ENCODE results near the gene GAB2.

GRCh38 chr11:78266451-78266850 is 151.2 kb downstream of the GAB2 start:
- TF ChIP-seq RAD21 (IDR thresholded peaks at IDR 0.05; ENCODE audit: insufficient read depth, low read depth, low read length) = no peak
- no peak for TF ChIP-seq ZNF274 (IDR thresholded peaks at IDR 0.05; ENCODE audit: insufficient read depth, insufficient read length)
- no peak for TF ChIP-seq SIN3A (IDR thresholded peaks at IDR 0.05; ENCODE audit: low read depth, low read length)
- TF ChIP-seq, protein P1, sequence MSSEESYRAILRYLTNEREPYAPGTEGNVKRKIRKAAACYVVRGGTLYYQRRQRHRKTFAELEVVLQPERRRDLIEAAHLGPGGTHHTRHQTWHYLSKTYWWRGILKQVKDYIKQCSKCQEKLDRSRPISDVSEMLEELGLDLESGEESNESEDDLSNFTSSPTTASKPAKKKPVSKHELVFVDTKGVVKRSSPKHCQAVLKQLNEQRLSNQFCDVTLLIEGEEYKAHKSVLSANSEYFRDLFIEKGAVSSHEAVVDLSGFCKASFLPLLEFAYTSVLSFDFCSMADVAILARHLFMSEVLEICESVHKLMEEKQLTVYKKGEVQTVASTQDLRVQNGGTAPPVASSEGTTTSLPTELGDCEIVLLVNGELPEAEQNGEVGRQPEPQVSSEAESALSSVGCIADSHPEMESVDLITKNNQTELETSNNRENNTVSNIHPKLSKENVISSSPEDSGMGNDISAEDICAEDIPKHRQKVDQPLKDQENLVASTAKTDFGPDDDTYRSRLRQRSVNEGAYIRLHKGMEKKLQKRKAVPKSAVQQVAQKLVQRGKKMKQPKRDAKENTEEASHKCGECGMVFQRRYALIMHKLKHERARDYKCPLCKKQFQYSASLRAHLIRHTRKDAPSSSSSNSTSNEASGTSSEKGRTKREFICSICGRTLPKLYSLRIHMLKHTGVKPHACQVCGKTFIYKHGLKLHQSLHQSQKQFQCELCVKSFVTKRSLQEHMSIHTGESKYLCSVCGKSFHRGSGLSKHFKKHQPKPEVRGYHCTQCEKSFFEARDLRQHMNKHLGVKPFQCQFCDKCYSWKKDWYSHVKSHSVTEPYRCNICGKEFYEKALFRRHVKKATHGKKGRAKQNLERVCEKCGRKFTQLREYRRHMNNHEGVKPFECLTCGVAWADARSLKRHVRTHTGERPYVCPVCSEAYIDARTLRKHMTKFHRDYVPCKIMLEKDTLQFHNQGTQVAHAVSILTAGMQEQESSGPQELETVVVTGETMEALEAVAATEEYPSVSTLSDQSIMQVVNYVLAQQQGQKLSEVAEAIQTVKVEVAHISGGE (CRISPR knock-in tag; IDR thresholded peaks at IDR 0.05) = no peak
- TF ChIP-seq POLR2AphosphoS5 (IDR thresholded peaks at IDR 0.05; ENCODE audit: low read length) = no peak
- TF ChIP-seq RELA (IDR thresholded peaks at IDR 0.05; ENCODE audit: borderline replicate concordance, partially characterized antibody) = no peak
- TF ChIP-seq, protein P2, sequence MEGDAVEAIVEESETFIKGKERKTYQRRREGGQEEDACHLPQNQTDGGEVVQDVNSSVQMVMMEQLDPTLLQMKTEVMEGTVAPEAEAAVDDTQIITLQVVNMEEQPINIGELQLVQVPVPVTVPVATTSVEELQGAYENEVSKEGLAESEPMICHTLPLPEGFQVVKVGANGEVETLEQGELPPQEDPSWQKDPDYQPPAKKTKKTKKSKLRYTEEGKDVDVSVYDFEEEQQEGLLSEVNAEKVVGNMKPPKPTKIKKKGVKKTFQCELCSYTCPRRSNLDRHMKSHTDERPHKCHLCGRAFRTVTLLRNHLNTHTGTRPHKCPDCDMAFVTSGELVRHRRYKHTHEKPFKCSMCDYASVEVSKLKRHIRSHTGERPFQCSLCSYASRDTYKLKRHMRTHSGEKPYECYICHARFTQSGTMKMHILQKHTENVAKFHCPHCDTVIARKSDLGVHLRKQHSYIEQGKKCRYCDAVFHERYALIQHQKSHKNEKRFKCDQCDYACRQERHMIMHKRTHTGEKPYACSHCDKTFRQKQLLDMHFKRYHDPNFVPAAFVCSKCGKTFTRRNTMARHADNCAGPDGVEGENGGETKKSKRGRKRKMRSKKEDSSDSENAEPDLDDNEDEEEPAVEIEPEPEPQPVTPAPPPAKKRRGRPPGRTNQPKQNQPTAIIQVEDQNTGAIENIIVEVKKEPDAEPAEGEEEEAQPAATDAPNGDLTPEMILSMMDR (IDR thresholded peaks at IDR 0.05 in 2 of 3, conservative IDR thresholded peaks at IDR 0.05 in 1 of 3; ENCODE audit: control insufficient read depth in 2 of 3, extremely low read depth in 1 of 3, insufficient read depth in 1 of 3, low read depth in 3 of 3, low read length in 3 of 3) = no peak
- TF ChIP-seq E2F4 (IDR thresholded peaks at IDR 0.05; ENCODE audit: low read depth, low read length) = no peak
- TF ChIP-seq GABPA (IDR thresholded peaks at IDR 0.05; ENCODE audit: low read depth) = no peak
- TF ChIP-seq BRCA1 (IDR thresholded peaks at IDR 0.05; ENCODE audit: low read depth, low read length) = no peak
- TF ChIP-seq ZSCAN29 (IDR thresholded peaks at IDR 0.05) = no peak
- no peak for TF ChIP-seq EZH2 (IDR thresholded peaks at IDR 0.05; ENCODE audit: borderline replicate concordance, control insufficient read depth, low read depth, low read length)
